Esophagus squamous epithelium (tissue), 5 donors: Measurements from ENCODE around the gene MS4A10. TPM values are rescaled to one million over a fixed set of nuclear protein-coding genes. Genes with fewer than 3 reads are reported as not detected.

Experiments used
- DNase-seq: peaks from one replicate; lab custom pipeline; 2025; lab: John Stamatoyannopoulos, UW
- H3K27ac ChIP-seq, 4 donors: fragments of 200-600 bp; sonication (generic); one replicate each; pipeline ENCODE4 v1.5.1; 2016 to 2019; ENCODE audit warnings: mild to moderate bottlenecking in 1 of 4
- H3K27me3 ChIP-seq, 4 donors: fragments of 200-600 bp; sonication (generic); 1 replicate in 3 of 4; 2 replicates in 1 of 4; pipeline versions ENCODE4 v1.5.1 to v1.6.0; 2017 to 2021; ENCODE audit warnings: antibody characterized with exemption in 1 of 4
- H3K36me3 ChIP-seq, 3 donors: fragments of 200-600 bp; sonication (generic); one replicate each; pipeline ENCODE4 v1.5.1; 2016 to 2019
- H3K4me1 ChIP-seq, 3 donors: fragments of 200-600 bp; sonication (generic); one replicate each; pipeline ENCODE4 v1.5.1; 2017 to 2019
- H3K4me3 ChIP-seq, 4 donors: fragments of 200-600 bp; sonication (generic); 1 replicate in 3 of 4; 2 replicates in 1 of 4; pipeline ENCODE4 v1.5.1; 2016 to 2019; ENCODE audit warnings: mild to moderate bottlenecking in 2 of 4, moderate library complexity in 1 of 4
- H3K9me3 ChIP-seq, 3 donors: fragments of 200-600 bp; sonication (generic); one replicate each; pipeline ENCODE4 v1.5.1; 2016 to 2019
- CTCF ChIP-seq, 6 experiments: fragments of 450-650 bp in 4 of 6; fragments of 200-600 bp in 2 of 6; sonication (generic) in 2 of 6; IDR thresholded peaks; one replicate each; pipeline ENCODE4 v1.5.1; 2016 to 2019; ENCODE audit warnings: antibody characterized with exemption in 6 of 6, mild to moderate bottlenecking in 4 of 6, moderate library complexity in 4 of 6
- POLR2A ChIP-seq, 4 donors: fragments of 450-650 bp; IDR thresholded peaks; one replicate each; pipeline ENCODE4 v1.6.1; 2017; ENCODE audit warnings: antibody characterized with exemption in 4 of 4, mild to moderate bottlenecking in 4 of 4, moderate library complexity in 3 of 4
- WGBS, 2 donors: methylation state at CpG; one replicate each; pipeline ENCODE4 v1.1.5; 2018; 5-methylcytosine and 5-hydroxymethylcytosine counted together
- intact Hi-C: fragments of 100-400 bp; cut with DNase I; formaldehyde crosslinking; loops from one replicate; pipeline ENCODE4 v1.15.0; 2022
- total RNA-seq, 4 donors: library from RNA; depleted of rRNA; stranded (reverse); fragments of >200 nt; gene quantifications; one replicate each; pipeline ENCODE4 v1.1.0, GENCODE V29; 2016
- donor health status: DM: yes; HTN: yes; CAD: no.

MS4A10 gene
- total RNA-seq, result not detected

GRCh38 chr11:60785136-60785535 is at the start of gene MS4A10:
MS4A10 (plus strand) TSS chr11:60785333; CDS start chr11:60790336, 5,003 bp downstream.
- Histone ChIP-seq H3K36me3 (no peaks in the 10 kb centered on the region), H3K27ac (no peak within 1 kb of the TSS), H3K4me3 (no peak within 1 kb of the TSS), H3K9me3 (no peaks in the 10 kb centered on the region), H3K4me1 (peaks cover 0 to 17% (median 8%) of the 10 kb centered on the region in 3 donors), H3K27me3 (no peaks in the 10 kb centered on the region)
- intact Hi-C loops, result no loop called here
- DNase-seq, result no peak
- 36 to 62% methylated on average over 6 to 8 of the region's 9 CpGs for WGBS, 2 donors
- TF ChIP-seq CTCF (IDR thresholded peaks at IDR 0.05), result no peak
- no peak for TF ChIP-seq POLR2A (IDR thresholded peaks at IDR 0.05)

GRCh38 chr11:60739114-60739513 is 46.0 kb upstream of the MS4A10 start:
- WGBS, 2 donors, result 51 to 58% methylated on average over 6 to 7 of the region's 7 CpGs
- intact Hi-C loops, result no loop called here

GRCh38 chr11:60740573-60740972 is 44.6 kb upstream of the MS4A10 start:
- no peak for DNase-seq
- TF ChIP-seq POLR2A (IDR thresholded peaks at IDR 0.05) (no peak), CTCF (IDR thresholded peaks at IDR 0.05) (no peak)
- no peaks in the 10 kb centered on the region for H3K4me1 ChIP-seq
- no peak overlapping the region for H3K27ac ChIP-seq
- H3K36me3 ChIP-seq, result no peaks in the 10 kb centered on the region
- H3K4me3 ChIP-seq, result no peak overlapping the region
- H3K27me3 ChIP-seq, result peaks cover 0 to 5% (median 0%) of the 10 kb centered on the region in 4 donors
- H3K9me3 ChIP-seq, result no peaks in the 10 kb centered on the region
- intact Hi-C loops, result no loop called here

More at GRCh38 chr11:60739114-60739513, 46.0 kb upstream of the MS4A10 start:
- H3K36me3 ChIP-seq, result no peaks in the 10 kb centered on the region
- no peaks in the 10 kb centered on the region for H3K9me3 ChIP-seq
- H3K27me3 ChIP-seq, result peaks cover 0 to 5% (median 0%) of the 10 kb centered on the region in 4 donors
- no peaks in the 10 kb centered on the region for H3K4me1 ChIP-seq
- TF ChIP-seq POLR2A (IDR thresholded peaks at IDR 0.05) (no peak), CTCF (IDR thresholded peaks at IDR 0.05) (no peak)
- H3K27ac ChIP-seq, result no peak overlapping the region
- DNase-seq, result no peak
- H3K4me3 ChIP-seq, result no peak overlapping the region

- Histone ChIP-seq H3K9me3 (no peaks in the 10 kb centered on the region), H3K4me3 (no peak overlapping the region), H3K4me1 (no peaks in the 10 kb centered on the region), H3K36me3 (no peaks in the 10 kb centered on the region), H3K27ac (no peak overlapping the region), H3K27me3 (peaks cover 0 to 5% (median 0%) of the 10 kb centered on the region in 4 donors)
- intact Hi-C loops, result no loop called here
- no peak for DNase-seq
- TF ChIP-seq CTCF (IDR thresholded peaks at IDR 0.05) (no peak), POLR2A (IDR thresholded peaks at IDR 0.05) (no peak)
- 76 to 85% methylated on average over 2 to 3 of the region's 3 CpGs for WGBS, 2 donors
These were observed 43.7 kb upstream of the MS4A10 start for GRCh38 chr11:60741421-60741820.

GRCh38 chr11:60743058-60743457 is 42.1 kb upstream of the MS4A10 start:
- Histone ChIP-seq H3K27ac (no peak overlapping the region), H3K27me3 (peaks cover 0 to 5% (median 0%) of the 10 kb centered on the region in 4 donors), H3K9me3 (no peaks in the 10 kb centered on the region), H3K36me3 (no peaks in the 10 kb centered on the region), H3K4me1 (no peaks in the 10 kb centered on the region), H3K4me3 (no peak overlapping the region)
- no peak for DNase-seq
- no peak for TF ChIP-seq CTCF (IDR thresholded peaks at IDR 0.05)
- no peak for TF ChIP-seq POLR2A (IDR thresholded peaks at IDR 0.05)
- 80 to 100% methylated on average over 1 of the region's 1 CpG for WGBS, 2 donors
- intact Hi-C loops, result no loop called here
